Erythroblast (primary cell): ENCODE results near the gene CLPX.

ENCODE experiments used
- GATA1 ChIP-seq: IDR thresholded peaks from 2 replicates; pipeline ENCODE4 v1.6.1; 2011; ENCODE audit warnings: low read depth, mild to moderate bottlenecking, control low read depth, low read length, moderate library complexity
- POLR2A ChIP-seq: IDR thresholded peaks from 2 replicates; pipeline ENCODE4 v1.6.1; 2011; ENCODE audit warnings: mild to moderate bottlenecking, low read length

DNA sequence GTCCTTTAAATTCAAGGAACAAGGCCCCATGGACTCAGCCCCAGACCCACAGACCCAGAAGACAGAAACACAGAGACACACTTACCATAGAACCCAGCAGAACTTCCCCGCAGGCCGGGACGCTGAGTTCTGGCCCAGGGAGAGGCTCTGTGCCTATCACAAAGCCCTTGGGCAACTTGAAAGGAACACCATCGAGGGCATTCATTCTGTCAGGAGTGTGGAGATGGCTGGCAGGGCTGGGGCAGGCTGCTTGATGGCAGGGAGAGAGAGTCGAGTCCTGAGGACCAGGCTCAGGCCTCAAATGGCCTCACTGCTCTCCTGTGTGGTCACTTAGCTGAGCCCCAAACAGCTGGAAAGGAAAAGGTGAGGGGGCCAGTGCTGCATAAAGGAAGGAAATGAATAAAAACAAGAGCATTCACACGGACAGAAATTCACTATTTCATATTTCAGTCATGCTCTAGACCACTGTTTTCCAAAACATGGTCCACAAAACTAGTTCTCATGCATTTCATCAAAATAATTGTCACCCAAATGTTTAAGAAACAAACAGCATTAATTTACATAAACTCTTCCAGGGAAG lies 79.0 kb downstream of the CLPX start:
- TF ChIP-seq POLR2A: no peak
- no peak for TF ChIP-seq GATA1
